LHCN-M2 (cell line): Measurements from ENCODE around the gene DNAJB13. TPM values are rescaled to one million over a fixed set of nuclear protein-coding genes. Genes with fewer than 3 reads are reported as not detected.

ENCODE experiments used
- DNase-seq: peaks from one replicate; pipeline ENCODE4 v3.0.0-alpha.2; 2012; ENCODE audit warnings: low read depth
- total RNA-seq: library from RNA; depleted of rRNA; stranded (reverse); fragments of >200 nt; gene quantifications from 2 replicates; pipeline ENCODE4 v1.2.3, GENCODE V29; 2014

DNAJB13 gene
- total RNA-seq, 1 experiment from 2014 or later = not detected

- peak; percentile 89 for DNase-seq
These were observed 971 bp downstream of the DNAJB13 start for GRCh38 chr11:73951797-73952196.

- DNase-seq = no peak
These were observed 6.2 kb downstream of the DNAJB13 start for GRCh38 chr11:73956876-73957653.

- DNase-seq = no peak
These were observed 7.0 kb downstream of the DNAJB13 start for GRCh38 chr11:73957654-73958361.

- DNase-seq = no peak
These were observed 7.8 kb downstream of the DNAJB13 start for GRCh38 chr11:73958521-73959141.

- no peak for DNase-seq
These were observed 10.5 kb downstream of the DNAJB13 start for GRCh38 chr11:73961321-73961720.

GRCh38 chr11:73962101-73962705 lies 11.4 kb downstream of the DNAJB13 start:
- DNase-seq = no peak

- DNase-seq = no peak
These were observed 13.0 kb downstream of the DNAJB13 start for GRCh38 chr11:73963861-73964260.

GRCh38 chr11:73965076-73965763 lies 14.4 kb downstream of the DNAJB13 start:
- DNase-seq = peak; percentile 59

- DNase-seq = no peak
These were observed 14.9 kb downstream of the DNAJB13 start for GRCh38 chr11:73965764-73966121.

- no peak for DNase-seq
These were observed 17.6 kb downstream of the DNAJB13 start for GRCh38 chr11:73968356-73968966.

GRCh38 chr11:73969091-73969490 lies 18.3 kb downstream of the DNAJB13 start:
- DNase-seq = no peak

GRCh38 chr11:73969991-73970800 lies 19.4 kb downstream of the DNAJB13 start:
- no peak for DNase-seq

GRCh38 chr11:73971175-73971719 lies 20.4 kb downstream of the DNAJB13 start:
- DNase-seq = no peak

- DNase-seq = no peak
These were observed 21.4 kb downstream of the DNAJB13 start for GRCh38 chr11:73972187-73972586.

GRCh38 chr11:73972620-73973449 lies 22.0 kb downstream of the DNAJB13 start:
- no peak for DNase-seq

- DNase-seq = no peak
These were observed 24.0 kb downstream of the DNAJB13 start for GRCh38 chr11:73974604-73975478.

- no peak for DNase-seq
These were observed 24.6 kb downstream of the DNAJB13 start for GRCh38 chr11:73975479-73975757.

GRCh38 chr11:73976451-73977151 lies 25.8 kb downstream of the DNAJB13 start:
- no peak for DNase-seq
